WTC11 (cell line): Measurements from ENCODE around the gene PGPEP1. TPM values are rescaled to one million over a fixed set of nuclear protein-coding genes. Genes with fewer than 3 reads are reported as not detected.
A peak's percentile ranks its signal among the peaks of the same experiment; 100 is the strongest.

Experiments used
- ATF6 ChIP-seq: sonication (generic); formaldehyde crosslinking; IDR thresholded peaks from 2 replicates; pipeline ENCODE4 v1.8.1; 2023; ENCODE audit warnings: mild to moderate bottlenecking, missing genetic modification reagents
- EMX1 ChIP-seq: fragments of 250-450 bp; sonication (Bioruptor Pico); IDR thresholded peaks from 2 replicates; pipeline ENCODE4 v1.8.0; 2021; ENCODE audit warnings: mild to moderate bottlenecking
- ESRRA ChIP-seq: sonication (generic); formaldehyde crosslinking; IDR thresholded peaks from 2 replicates; pipeline ENCODE4 v1.8.1; 2022; ENCODE audit warnings: mild to moderate bottlenecking, missing genetic modification reagents, borderline replicate concordance
- ETV6 ChIP-seq: sonication (generic); formaldehyde crosslinking; IDR thresholded peaks from 2 replicates; pipeline ENCODE4 v1.8.1; 2022; ENCODE audit warnings: mild to moderate bottlenecking, missing genetic modification reagents
- FOXP1 ChIP-seq: sonication (generic); formaldehyde crosslinking; IDR thresholded peaks from 2 replicates; pipeline ENCODE4 v1.8.0; 2022; ENCODE audit warnings: missing genetic modification reagents, mild to moderate bottlenecking, moderate library complexity, borderline replicate concordance
- GRHL2 ChIP-seq: fragments of 250-450 bp; sonication (Bioruptor Pico); IDR thresholded peaks from 2 replicates; pipeline ENCODE4 v1.8.0; 2022; ENCODE audit warnings: mild to moderate bottlenecking, moderate library complexity; ENCODE audit not compliant: insufficient replicate concordance, severe bottlenecking
- IRF2 ChIP-seq: sonication (generic); formaldehyde crosslinking; IDR thresholded peaks from 2 replicates; pipeline ENCODE4 v1.8.0; 2022; ENCODE audit warnings: low read depth, missing genetic modification reagents, borderline replicate concordance
- MYBL2 ChIP-seq: sonication (generic); formaldehyde crosslinking; IDR thresholded peaks from 2 replicates; pipeline ENCODE4 v1.8.1; 2023; ENCODE audit warnings: mild to moderate bottlenecking, moderate library complexity, missing genetic modification reagents
- SMAD4 ChIP-seq: sonication (generic); formaldehyde crosslinking; IDR thresholded peaks from 2 replicates; pipeline ENCODE4 v1.8.0; 2022; ENCODE audit warnings: mild to moderate bottlenecking, missing genetic modification reagents
- SP1 ChIP-seq: sonication (generic); formaldehyde crosslinking; conservative IDR thresholded peaks from 2 replicates; pipeline ENCODE4 v1.8.1; 2022; ENCODE audit warnings: missing genetic modification reagents
- TP53 ChIP-seq: sonication (generic); formaldehyde crosslinking; IDR thresholded peaks from 2 replicates; pipeline ENCODE4 v1.8.1; 2023; ENCODE audit warnings: mild to moderate bottlenecking, missing genetic modification reagents
- ZBTB43 ChIP-seq: sonication (generic); formaldehyde crosslinking; IDR thresholded peaks from 2 replicates; pipeline ENCODE4 v1.8.1; 2023; ENCODE audit warnings: mild to moderate bottlenecking, missing genetic modification reagents
- ZNF121 ChIP-seq: sonication (generic); formaldehyde crosslinking; IDR thresholded peaks from 2 replicates; pipeline ENCODE4 v1.8.0; 2023; ENCODE audit warnings: missing genetic modification reagents
- total RNA-seq: library from RNA; stranded (reverse); gene quantifications from 3 replicates; pipeline ENCODE4 v1.2.3, GENCODE V29; 2021
- TF ChIP-seq, protein P1 (sequence below): sonication (generic); formaldehyde crosslinking; IDR thresholded peaks from 2 replicates; pipeline ENCODE4 v1.8.0; 2023; ENCODE audit warnings: missing genetic modification reagents
- TF ChIP-seq, protein P2 (sequence below): sonication (generic); formaldehyde crosslinking; IDR thresholded peaks from 2 replicates; pipeline ENCODE4 v1.8.1; 2022; ENCODE audit warnings: low read depth, mild to moderate bottlenecking, moderate library complexity, missing genetic modification reagents, borderline replicate concordance
- TF ChIP-seq, protein P3 (sequence below): sonication (generic); formaldehyde crosslinking; IDR thresholded peaks from 2 replicates; pipeline ENCODE4 v1.8.0; 2023; ENCODE audit warnings: missing genetic modification reagents, mild to moderate bottlenecking, borderline replicate concordance

Gene PGPEP1
- total RNA-seq, 1 experiment from 2014 or later, result 68.1 TPM

GRCh38 chr19:18385675-18386542 lies 45.5 kb downstream of the PGPEP1 start, which contains the start of gene GDF15 (continued):
- TF ChIP-seq ZBTB43 (no peak), TP53 (CRISPR knock-in tag) (no peak), SP1 (CRISPR knock-in tag) (peak; percentile 53; the same call in 1 of the 2 replicates), ETV6 (peak; percentile 61; the same call in 1 of the 2 replicates), ZNF121 (no peak), GRHL2 (CRISPR knock-in tag) (no peak), IRF2 (CRISPR knock-in tag) (no peak), MYBL2 (CRISPR knock-in tag) (0 out of 2 replicates have a peak, but pooled peaks have one; percentile 28), FOXP1 (CRISPR knock-in tag) (0 out of 2 replicates have a peak, but pooled peaks have one; percentile 24), ATF6 (CRISPR knock-in tag) (no peak), ESRRA (CRISPR knock-in tag) (no peak), EMX1 (CRISPR knock-in tag) (no peak), SMAD4 (CRISPR knock-in tag) (no peak)
- TF ChIP-seq, protein P1, sequence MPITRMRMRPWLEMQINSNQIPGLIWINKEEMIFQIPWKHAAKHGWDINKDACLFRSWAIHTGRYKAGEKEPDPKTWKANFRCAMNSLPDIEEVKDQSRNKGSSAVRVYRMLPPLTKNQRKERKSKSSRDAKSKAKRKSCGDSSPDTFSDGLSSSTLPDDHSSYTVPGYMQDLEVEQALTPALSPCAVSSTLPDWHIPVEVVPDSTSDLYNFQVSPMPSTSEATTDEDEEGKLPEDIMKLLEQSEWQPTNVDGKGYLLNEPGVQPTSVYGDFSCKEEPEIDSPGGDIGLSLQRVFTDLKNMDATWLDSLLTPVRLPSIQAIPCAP (CRISPR knock-in tag), result no peak
- TF ChIP-seq, protein P2, sequence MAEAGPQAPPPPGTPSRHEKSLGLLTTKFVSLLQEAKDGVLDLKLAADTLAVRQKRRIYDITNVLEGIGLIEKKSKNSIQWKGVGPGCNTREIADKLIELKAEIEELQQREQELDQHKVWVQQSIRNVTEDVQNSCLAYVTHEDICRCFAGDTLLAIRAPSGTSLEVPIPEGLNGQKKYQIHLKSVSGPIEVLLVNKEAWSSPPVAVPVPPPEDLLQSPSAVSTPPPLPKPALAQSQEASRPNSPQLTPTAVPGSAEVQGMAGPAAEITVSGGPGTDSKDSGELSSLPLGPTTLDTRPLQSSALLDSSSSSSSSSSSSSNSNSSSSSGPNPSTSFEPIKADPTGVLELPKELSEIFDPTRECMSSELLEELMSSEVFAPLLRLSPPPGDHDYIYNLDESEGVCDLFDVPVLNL (CRISPR knock-in tag), result no peak
- TF ChIP-seq, protein P3, sequence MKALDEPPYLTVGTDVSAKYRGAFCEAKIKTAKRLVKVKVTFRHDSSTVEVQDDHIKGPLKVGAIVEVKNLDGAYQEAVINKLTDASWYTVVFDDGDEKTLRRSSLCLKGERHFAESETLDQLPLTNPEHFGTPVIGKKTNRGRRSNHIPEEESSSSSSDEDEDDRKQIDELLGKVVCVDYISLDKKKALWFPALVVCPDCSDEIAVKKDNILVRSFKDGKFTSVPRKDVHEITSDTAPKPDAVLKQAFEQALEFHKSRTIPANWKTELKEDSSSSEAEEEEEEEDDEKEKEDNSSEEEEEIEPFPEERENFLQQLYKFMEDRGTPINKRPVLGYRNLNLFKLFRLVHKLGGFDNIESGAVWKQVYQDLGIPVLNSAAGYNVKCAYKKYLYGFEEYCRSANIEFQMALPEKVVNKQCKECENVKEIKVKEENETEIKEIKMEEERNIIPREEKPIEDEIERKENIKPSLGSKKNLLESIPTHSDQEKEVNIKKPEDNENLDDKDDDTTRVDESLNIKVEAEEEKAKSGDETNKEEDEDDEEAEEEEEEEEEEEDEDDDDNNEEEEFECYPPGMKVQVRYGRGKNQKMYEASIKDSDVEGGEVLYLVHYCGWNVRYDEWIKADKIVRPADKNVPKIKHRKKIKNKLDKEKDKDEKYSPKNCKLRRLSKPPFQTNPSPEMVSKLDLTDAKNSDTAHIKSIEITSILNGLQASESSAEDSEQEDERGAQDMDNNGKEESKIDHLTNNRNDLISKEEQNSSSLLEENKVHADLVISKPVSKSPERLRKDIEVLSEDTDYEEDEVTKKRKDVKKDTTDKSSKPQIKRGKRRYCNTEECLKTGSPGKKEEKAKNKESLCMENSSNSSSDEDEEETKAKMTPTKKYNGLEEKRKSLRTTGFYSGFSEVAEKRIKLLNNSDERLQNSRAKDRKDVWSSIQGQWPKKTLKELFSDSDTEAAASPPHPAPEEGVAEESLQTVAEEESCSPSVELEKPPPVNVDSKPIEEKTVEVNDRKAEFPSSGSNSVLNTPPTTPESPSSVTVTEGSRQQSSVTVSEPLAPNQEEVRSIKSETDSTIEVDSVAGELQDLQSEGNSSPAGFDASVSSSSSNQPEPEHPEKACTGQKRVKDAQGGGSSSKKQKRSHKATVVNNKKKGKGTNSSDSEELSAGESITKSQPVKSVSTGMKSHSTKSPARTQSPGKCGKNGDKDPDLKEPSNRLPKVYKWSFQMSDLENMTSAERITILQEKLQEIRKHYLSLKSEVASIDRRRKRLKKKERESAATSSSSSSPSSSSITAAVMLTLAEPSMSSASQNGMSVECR (CRISPR knock-in tag), result no peak
